RWPE2 (cell line): Measurements from ENCODE around the gene CEBPB.

ENCODE experiments used
- ATAC-seq: fragments of 200-7000 bp; cut with Tn5 transposase; 3 replicates; pipeline ENCODE4 v1.9.1; 2021; ENCODE audit warnings: low read depth
- DNase-seq: peaks from one replicate; pipeline ENCODE4 v3.0.0-alpha.2; 2020; ENCODE audit warnings: low spot score
- H3K27ac ChIP-seq: fragments of 450-650 bp; 2 replicates; pipeline ENCODE4 v1.5.1; 2017; ENCODE audit warnings: mild to moderate bottlenecking; ENCODE audit not compliant: poor library complexity, severe bottlenecking
- H3K27me3 ChIP-seq: fragments of 250-450 bp; sonication (Bioruptor Pico); 2 replicates; pipeline ENCODE4 v1.5.1; 2021; ENCODE audit warnings: mild to moderate bottlenecking, moderate library complexity; ENCODE audit not compliant: insufficient read depth, poor library complexity, severe bottlenecking
- H3K36me3 ChIP-seq: fragments of 250-450 bp; sonication (Bioruptor Pico); 2 replicates; pipeline ENCODE4 v1.5.1; 2020; ENCODE audit warnings: low read depth, mild to moderate bottlenecking, moderate library complexity
- H3K4me1 ChIP-seq: fragments of 250-450 bp; sonication (Bioruptor Pico); 2 replicates; pipeline ENCODE4 v1.5.1; 2021; ENCODE audit warnings: mild to moderate bottlenecking, moderate library complexity; ENCODE audit not compliant: insufficient read depth, poor library complexity, severe bottlenecking
- H3K4me3 ChIP-seq: fragments of 250-450 bp; sonication (Bioruptor Pico); 2 replicates; pipeline ENCODE4 v1.5.1; 2021; ENCODE audit warnings: mild to moderate bottlenecking, moderate library complexity; ENCODE audit not compliant: severe bottlenecking
- H3K9me3 ChIP-seq: fragments of 250-450 bp; sonication (Bioruptor Pico); 2 replicates; pipeline ENCODE4 v1.5.1; 2021; ENCODE audit warnings: mild to moderate bottlenecking, moderate library complexity; ENCODE audit not compliant: severe bottlenecking
- CTCF ChIP-seq: fragments of 450-650 bp; IDR thresholded peaks from one replicate; pipeline ENCODE4 v1.5.1; 2017; ENCODE audit warnings: mild to moderate bottlenecking, moderate library complexity; ENCODE audit not compliant: poor library complexity, severe bottlenecking

Gene CEBPB

GRCh38 chr20:50194831-50195523 is 4.3 kb downstream of the CEBPB start:
- no peak for ATAC-seq
- Histone ChIP-seq H3K27me3 (no peaks in the 10 kb centered on the region), H3K36me3 (peaks cover 28% of the 10 kb centered on the region), H3K4me1 (no peaks in the 10 kb centered on the region), H3K27ac (peak overlapping the region; percentile 87), H3K9me3 (no peaks in the 10 kb centered on the region), H3K4me3 (no peak overlapping the region)
- peak; percentile 77 for DNase-seq
- no peak for TF ChIP-seq CTCF

- Histone ChIP-seq H3K4me1 (no peaks in the 10 kb centered on the region), H3K27me3 (no peaks in the 10 kb centered on the region), H3K4me3 (no peak overlapping the region), H3K9me3 (no peaks in the 10 kb centered on the region), H3K36me3 (peaks cover 28% of the 10 kb centered on the region), H3K27ac (peak overlapping the region; percentile 87)
- ATAC-seq (no peak), DNase-seq (no peak)
- TF ChIP-seq CTCF: no peak
Observed at GRCh38 chr20:50195524-50196120, 5.0 kb downstream of the CEBPB start.

- DNase-seq (peak; percentile 64), ATAC-seq (no peak)
- no peak overlapping the region for H3K27ac ChIP-seq
- H3K4me3 ChIP-seq: no peak overlapping the region
- H3K36me3 ChIP-seq: peaks cover 28% of the 10 kb centered on the region
- no peaks in the 10 kb centered on the region for H3K27me3 ChIP-seq
- H3K4me1 ChIP-seq: no peaks in the 10 kb centered on the region
- no peak for TF ChIP-seq CTCF
- H3K9me3 ChIP-seq: no peaks in the 10 kb centered on the region
Observed at GRCh38 chr20:50196248-50196647, 5.6 kb downstream of the CEBPB start.

- no peaks in the 10 kb centered on the region for H3K4me1 ChIP-seq
- ATAC-seq: no peak
Observed at GRCh38 chr20:50196896-50197295, 6.3 kb downstream of the CEBPB start.

More at GRCh38 chr20:50196896-50197295, 6.3 kb downstream of the CEBPB start:
- Histone ChIP-seq H3K36me3 (peaks cover 28% of the 10 kb centered on the region), H3K27me3 (no peaks in the 10 kb centered on the region), H3K4me3 (no peak overlapping the region), H3K27ac (no peak overlapping the region), H3K9me3 (no peaks in the 10 kb centered on the region)
- DNase-seq: peak; percentile 77
- TF ChIP-seq CTCF: no peak
